ENCODE results near the gene ELFN2. TPM values are rescaled to one million over a fixed set of nuclear protein-coding genes. Genes with fewer than 3 reads are reported as not detected.

The ELFN2 gene
- total RNA-seq, 4 donors from 2014 or later = 0.30 to 0.76 TPM; not detected in 2

DNA sequence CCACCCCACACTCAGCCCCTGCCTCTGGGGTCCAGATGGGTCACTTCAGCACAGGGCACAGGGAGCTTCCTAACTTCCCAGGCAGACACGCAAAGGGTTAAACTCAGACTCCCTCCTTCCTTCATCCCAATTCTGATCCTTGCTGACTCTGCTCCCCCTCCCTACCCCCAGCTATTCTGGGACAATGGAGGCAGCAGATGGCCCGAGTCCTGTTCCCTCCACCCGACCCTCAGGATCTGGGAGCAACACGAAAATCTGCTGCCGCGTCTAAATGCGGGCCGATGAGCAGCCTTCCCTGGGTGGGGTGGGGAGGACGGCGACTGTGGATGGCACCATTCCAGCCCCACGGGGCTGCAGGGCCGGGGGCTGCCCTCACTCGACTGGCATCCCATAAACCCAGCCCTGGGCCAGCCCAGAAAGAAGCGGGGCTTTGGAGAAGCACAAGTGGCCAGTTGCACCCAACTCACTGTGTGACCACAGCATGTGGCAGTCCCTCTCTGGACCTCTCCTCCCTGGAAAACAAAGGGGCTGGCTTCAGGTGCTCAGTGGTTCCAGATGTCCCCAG is 40.2 kb upstream of the ELFN2 start:
- no peaks in the 10 kb centered on the region for H3K9me3 ChIP-seq
- TF ChIP-seq, protein P1, sequence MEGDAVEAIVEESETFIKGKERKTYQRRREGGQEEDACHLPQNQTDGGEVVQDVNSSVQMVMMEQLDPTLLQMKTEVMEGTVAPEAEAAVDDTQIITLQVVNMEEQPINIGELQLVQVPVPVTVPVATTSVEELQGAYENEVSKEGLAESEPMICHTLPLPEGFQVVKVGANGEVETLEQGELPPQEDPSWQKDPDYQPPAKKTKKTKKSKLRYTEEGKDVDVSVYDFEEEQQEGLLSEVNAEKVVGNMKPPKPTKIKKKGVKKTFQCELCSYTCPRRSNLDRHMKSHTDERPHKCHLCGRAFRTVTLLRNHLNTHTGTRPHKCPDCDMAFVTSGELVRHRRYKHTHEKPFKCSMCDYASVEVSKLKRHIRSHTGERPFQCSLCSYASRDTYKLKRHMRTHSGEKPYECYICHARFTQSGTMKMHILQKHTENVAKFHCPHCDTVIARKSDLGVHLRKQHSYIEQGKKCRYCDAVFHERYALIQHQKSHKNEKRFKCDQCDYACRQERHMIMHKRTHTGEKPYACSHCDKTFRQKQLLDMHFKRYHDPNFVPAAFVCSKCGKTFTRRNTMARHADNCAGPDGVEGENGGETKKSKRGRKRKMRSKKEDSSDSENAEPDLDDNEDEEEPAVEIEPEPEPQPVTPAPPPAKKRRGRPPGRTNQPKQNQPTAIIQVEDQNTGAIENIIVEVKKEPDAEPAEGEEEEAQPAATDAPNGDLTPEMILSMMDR (IDR thresholded peaks at IDR 0.05) = no peak
- no peak for TF ChIP-seq POLR2A (IDR thresholded peaks at IDR 0.05)
- H3K4me1 ChIP-seq = no peaks in the 10 kb centered on the region
- H3K27me3 ChIP-seq = no peaks in the 10 kb centered on the region
- no peak for DNase-seq
- intact Hi-C loops (cut with DNase I; ENCODE audit: low total_unique reads) = no loop called here
- H3K36me3 ChIP-seq = no peaks in the 10 kb centered on the region
- H3K27ac ChIP-seq = no peak overlapping the region
- H3K4me3 ChIP-seq = no peak overlapping the region

DNA sequence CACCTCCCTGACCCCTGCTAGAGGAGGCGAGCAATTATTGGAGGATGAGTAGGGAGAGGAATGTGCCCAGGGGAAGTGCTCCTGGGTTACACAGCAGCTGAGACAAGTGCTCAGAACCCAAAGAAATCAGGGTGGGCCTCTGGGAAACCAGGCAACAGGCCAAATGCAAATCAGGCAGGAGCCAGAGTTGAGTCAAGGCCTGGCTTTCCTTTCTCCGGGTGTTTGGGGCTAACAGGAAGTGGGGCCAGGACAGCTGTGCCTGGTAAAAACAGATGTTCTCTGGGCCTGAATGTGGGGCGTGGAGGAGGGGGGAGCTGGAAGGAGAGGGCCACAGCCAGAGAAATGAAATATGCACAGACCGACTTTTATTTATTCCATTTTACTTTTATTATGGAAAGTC is 36.9 kb upstream of the ELFN2 start:
- Histone ChIP-seq H3K27ac (no peak overlapping the region), H3K4me1 (no peaks in the 10 kb centered on the region), H3K9me3 (no peaks in the 10 kb centered on the region), H3K4me3 (no peak overlapping the region), H3K36me3 (no peaks in the 10 kb centered on the region), H3K27me3 (no peaks in the 10 kb centered on the region)
- TF ChIP-seq, protein P1 (IDR thresholded peaks at IDR 0.05) = no peak
- no peak for TF ChIP-seq POLR2A (IDR thresholded peaks at IDR 0.05)
- DNase-seq = no peak
- intact Hi-C loops (cut with DNase I; ENCODE audit: low total_unique reads) = no loop called here

DNA sequence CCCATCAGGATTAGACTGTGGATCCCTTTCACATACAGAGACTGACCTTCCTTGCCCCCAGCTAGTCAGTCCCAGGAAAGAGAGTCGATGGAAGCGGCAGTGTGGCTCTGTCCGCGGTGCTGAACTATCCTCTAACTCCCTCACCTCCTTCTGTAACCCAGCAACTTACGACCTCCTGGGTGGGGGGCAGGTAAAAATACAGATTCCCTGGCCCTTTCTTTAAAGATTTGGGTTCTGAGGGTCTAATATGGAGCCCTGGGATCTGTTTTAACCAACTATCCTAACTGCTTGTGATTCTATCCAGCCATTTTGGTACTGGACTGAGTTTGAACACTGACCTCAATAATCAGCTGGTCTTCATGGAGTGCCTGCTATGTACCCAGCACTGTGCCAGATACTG is 35.7 kb upstream of the ELFN2 start:
- TF ChIP-seq, protein P1 (IDR thresholded peaks at IDR 0.05) = no peak
- TF ChIP-seq POLR2A (IDR thresholded peaks at IDR 0.05) = no peak
- Histone ChIP-seq H3K9me3 (no peaks in the 10 kb centered on the region), H3K4me3 (no peak overlapping the region), H3K27ac (no peak overlapping the region), H3K27me3 (no peaks in the 10 kb centered on the region), H3K36me3 (no peaks in the 10 kb centered on the region), H3K4me1 (no peaks in the 10 kb centered on the region)
- intact Hi-C loops (cut with DNase I; ENCODE audit: low total_unique reads) = no loop called here
- DNase-seq = no peak

DNA sequence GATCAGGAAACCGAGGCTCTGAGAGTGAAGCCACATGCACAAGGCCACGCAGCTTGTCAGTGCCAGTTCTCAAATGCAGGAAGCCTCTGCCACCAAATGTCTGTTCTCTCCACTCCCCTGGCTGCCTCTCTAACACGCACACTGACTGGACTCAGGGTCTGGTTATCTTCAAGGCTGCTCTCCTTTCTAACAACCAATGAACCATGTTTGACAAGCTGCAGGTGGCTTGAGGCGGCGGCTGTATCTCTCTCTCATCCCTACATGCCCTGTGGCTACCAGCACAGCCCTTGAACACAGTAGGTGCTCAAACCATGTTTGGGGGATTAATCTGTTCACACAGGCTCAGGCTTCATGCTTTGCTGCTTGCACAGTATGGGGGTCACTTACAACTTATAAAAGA is 35.2 kb upstream of the ELFN2 start:
- Histone ChIP-seq H3K27me3 (no peaks in the 10 kb centered on the region), H3K36me3 (no peaks in the 10 kb centered on the region), H3K27ac (no peak overlapping the region), H3K9me3 (no peaks in the 10 kb centered on the region), H3K4me3 (no peak overlapping the region), H3K4me1 (no peaks in the 10 kb centered on the region)
- intact Hi-C loops (cut with DNase I; ENCODE audit: low total_unique reads) = no loop called here
- TF ChIP-seq, protein P1 (IDR thresholded peaks at IDR 0.05) = no peak
- TF ChIP-seq POLR2A (IDR thresholded peaks at IDR 0.05) = no peak
- no peak for DNase-seq

DNA sequence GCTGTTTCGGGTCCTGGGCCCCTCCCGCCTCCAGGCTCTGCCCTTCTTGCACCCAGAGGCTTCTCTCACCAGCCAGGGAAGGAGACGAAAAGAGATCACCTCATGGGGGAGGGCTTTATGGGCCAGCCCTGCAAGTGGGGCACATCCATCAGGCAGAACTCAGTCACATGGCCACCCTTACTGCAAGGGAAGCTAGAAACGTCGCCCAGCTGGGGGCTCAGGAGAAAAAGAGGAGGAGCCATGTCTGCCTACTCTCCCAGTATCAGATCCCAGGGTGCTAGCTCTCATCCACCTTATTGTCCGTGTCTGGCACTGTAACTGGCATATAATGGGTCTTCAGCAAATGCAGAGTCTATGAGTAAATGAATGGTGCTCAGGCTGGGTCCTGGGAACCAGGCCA is 34.7 kb upstream of the ELFN2 start:
- intact Hi-C loops (cut with DNase I; ENCODE audit: low total_unique reads) = no loop called here
- no peaks in the 10 kb centered on the region for H3K27me3 ChIP-seq
- TF ChIP-seq, protein P1 (IDR thresholded peaks at IDR 0.05) = no peak
- TF ChIP-seq POLR2A (IDR thresholded peaks at IDR 0.05) = no peak

More for the DNA sequence above, 34.7 kb upstream of the ELFN2 start:
- no peaks in the 10 kb centered on the region for H3K36me3 ChIP-seq
- H3K9me3 ChIP-seq = no peaks in the 10 kb centered on the region
- H3K4me3 ChIP-seq = no peak overlapping the region
- DNase-seq = no peak
- H3K4me1 ChIP-seq = no peaks in the 10 kb centered on the region
- H3K27ac ChIP-seq = no peak overlapping the region
